ENCODE results near the gene PIF1. TPM values are rescaled to one million over a fixed set of nuclear protein-coding genes. Genes with fewer than 3 reads are reported as not detected.

Gene PIF1
- total RNA-seq, 1 experiment from 2014 or later = 74.4 TPM

DNA sequence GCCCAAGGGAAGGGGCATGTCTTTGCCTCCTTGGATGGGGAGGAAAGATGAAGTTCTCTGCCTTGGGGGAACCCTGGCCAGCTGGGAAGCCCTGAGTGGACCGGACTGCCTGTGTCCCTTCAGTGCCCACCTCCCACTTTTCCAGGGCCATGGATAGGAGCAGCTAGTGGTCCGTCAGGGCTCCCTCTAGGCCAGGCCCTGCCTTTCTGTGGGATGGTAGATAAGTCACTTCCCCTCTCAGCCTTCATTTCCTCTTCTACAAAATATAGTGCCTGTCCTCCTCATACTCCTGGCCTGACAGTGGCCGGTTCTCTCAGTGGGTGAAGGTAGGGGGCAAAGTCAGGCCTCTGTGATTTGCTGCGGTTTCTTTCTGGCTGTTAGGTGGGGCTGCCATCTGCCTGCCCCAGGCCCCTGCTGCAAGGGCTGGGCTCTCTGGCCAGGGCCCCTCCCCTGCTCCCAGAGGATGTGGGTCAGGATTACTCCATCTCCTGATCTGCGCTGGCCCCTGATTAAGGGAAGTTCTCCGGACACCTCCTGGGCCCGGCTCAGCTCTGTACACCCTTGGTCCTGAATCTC, 17.6 kb upstream of the PIF1 start:
- no peak overlapping the region for H2BK12ac ChIP-seq (ENCODE audit: insufficient read length, low read depth, low read length)
- no peak overlapping the region for H2BK15ac ChIP-seq (ENCODE audit: low read depth, low read length)
- Mint-ChIP-seq H3K9me3 (no peaks in the 10 kb centered on the region), H3K27ac (peak overlapping the region in 1 of 3 experiments; percentile 65; a peak in 1 of 7 replicates), H3K4me3 (peak overlapping the region; percentile 90 to 99), H3K27me3 (ENCODE audit: low read depth) (no peaks in the 10 kb centered on the region; the same call in 1 of the 2 replicates), H3K36me3 (ENCODE audit: insufficient read depth in 1 of 3, low read depth in 3 of 3) (peaks cover 5 to 7% (median 7%) of the 10 kb centered on the region in 3 experiments), H3K4me1 (peaks cover 52 to 61% of the 10 kb centered on the region in 2 experiments)
- no peak overlapping the region for H3T11ph ChIP-seq (ENCODE audit: low read length)
- H4K20me1 ChIP-seq (ENCODE audit: control insufficient read depth, insufficient read depth, insufficient read length) = peaks cover 2% of the 10 kb centered on the region
- no peak overlapping the region for H3K4ac ChIP-seq (ENCODE audit: low read depth, low read length)
- H4K91ac ChIP-seq (ENCODE audit: insufficient read length, low read depth, low read length) = no peak overlapping the region
- no peak overlapping the region for H2BK120ac ChIP-seq (ENCODE audit: low read depth, low read length, poor library complexity, severe bottlenecking)
- H4K5ac ChIP-seq (ENCODE audit: insufficient read length, low read depth, low read length) = no peak overlapping the region
- H3K9me3 ChIP-seq (ENCODE audit: control insufficient read depth, low read depth, low read length) = no peaks in the 10 kb centered on the region
- H2BK5ac ChIP-seq (ENCODE audit: insufficient read length, low read length) = no peak overlapping the region
- DNase-seq = no peak
- no peak overlapping the region for H4K8ac ChIP-seq (replicated peaks; ENCODE audit: insufficient read length, low read depth, low read length)
- H3K4me2 ChIP-seq (ENCODE audit: insufficient read depth, insufficient read length, low read length) = peak overlapping the region; percentile 88
- H2AK5ac ChIP-seq (ENCODE audit: insufficient read length, low read length) = no peak overlapping the region
- H3K23me2 ChIP-seq (ENCODE audit: insufficient read length, low read depth, low read length, poor library complexity, severe bottlenecking) = peaks cover 16% of the 10 kb centered on the region
- no peak overlapping the region for H3K23ac ChIP-seq (ENCODE audit: insufficient read length, low read depth, low read length)
- H3K27me3 ChIP-seq (ENCODE audit: insufficient read depth, low read length) = no peaks in the 10 kb centered on the region
- peak overlapping the region; percentile 90 for H3K9ac ChIP-seq (ENCODE audit: extremely low read depth, insufficient read length, low read length)
- H3K18ac ChIP-seq (ENCODE audit: insufficient read length, low read depth, low read length) = no peak overlapping the region
- no peaks in the 10 kb centered on the region; the same call in 1 of the 2 replicates for H3K4me1 ChIP-seq (ENCODE audit: insufficient read depth, low read length)
- peaks cover 10% of the 10 kb centered on the region for H3K79me1 ChIP-seq (ENCODE audit: insufficient read depth, low read depth, low read length, poor library complexity, severe bottlenecking)
- H3K79me2 ChIP-seq (ENCODE audit: insufficient read depth, low read length) = peaks cover 26% of the 10 kb centered on the region; the same call in 1 of the 2 replicates
- WGBS (ENCODE audit: extremely low coverage, insufficient read length, low lambda C conversion rate) = no CpG with 5 or more reads among the region's 7 CpGs
- no peak overlapping the region for H3K27ac ChIP-seq (ENCODE audit: insufficient read length, low read depth, low read length)
- TF ChIP-seq, protein P1, sequence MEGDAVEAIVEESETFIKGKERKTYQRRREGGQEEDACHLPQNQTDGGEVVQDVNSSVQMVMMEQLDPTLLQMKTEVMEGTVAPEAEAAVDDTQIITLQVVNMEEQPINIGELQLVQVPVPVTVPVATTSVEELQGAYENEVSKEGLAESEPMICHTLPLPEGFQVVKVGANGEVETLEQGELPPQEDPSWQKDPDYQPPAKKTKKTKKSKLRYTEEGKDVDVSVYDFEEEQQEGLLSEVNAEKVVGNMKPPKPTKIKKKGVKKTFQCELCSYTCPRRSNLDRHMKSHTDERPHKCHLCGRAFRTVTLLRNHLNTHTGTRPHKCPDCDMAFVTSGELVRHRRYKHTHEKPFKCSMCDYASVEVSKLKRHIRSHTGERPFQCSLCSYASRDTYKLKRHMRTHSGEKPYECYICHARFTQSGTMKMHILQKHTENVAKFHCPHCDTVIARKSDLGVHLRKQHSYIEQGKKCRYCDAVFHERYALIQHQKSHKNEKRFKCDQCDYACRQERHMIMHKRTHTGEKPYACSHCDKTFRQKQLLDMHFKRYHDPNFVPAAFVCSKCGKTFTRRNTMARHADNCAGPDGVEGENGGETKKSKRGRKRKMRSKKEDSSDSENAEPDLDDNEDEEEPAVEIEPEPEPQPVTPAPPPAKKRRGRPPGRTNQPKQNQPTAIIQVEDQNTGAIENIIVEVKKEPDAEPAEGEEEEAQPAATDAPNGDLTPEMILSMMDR (conservative IDR thresholded peaks at IDR 0.05) = no peak
- H3K56ac ChIP-seq (ENCODE audit: insufficient read length, low read depth, low read length) = no peak overlapping the region
- no peak overlapping the region for H2AFZ ChIP-seq (ENCODE audit: low read length)
- no peak overlapping the region for H2BK20ac ChIP-seq (ENCODE audit: low read depth, low read length, poor library complexity, severe bottlenecking)
- no peak overlapping the region for H3K14ac ChIP-seq (ENCODE audit: insufficient read depth, low read length)

Data from H9 (cell line).